HCT116 (cell line): ENCODE measurements around the gene TMEM63B.

Source experiments
- CEBPB ChIP-seq: IDR thresholded peaks from 2 replicates; pipeline ENCODE4 v1.6.1; 2012; ENCODE audit warnings: low read depth
- EZH2 ChIP-seq: fragments of 200-600 bp; sonication (generic); IDR thresholded peaks from 2 replicates; pipeline ENCODE4 v1.6.1; 2017; ENCODE audit warnings: antibody characterized with exemption, mixed run types
- EZH2phosphoT487 ChIP-seq: fragments of 200-600 bp; IDR thresholded peaks from 2 replicates; pipeline ENCODE4 v1.6.1; 2018; ENCODE audit warnings: antibody characterized with exemption, borderline replicate concordance
- JUND ChIP-seq: IDR thresholded peaks from 2 replicates; pipeline ENCODE4 v1.6.1; 2012
- POLR2A ChIP-seq: IDR thresholded peaks from 2 replicates; pipeline ENCODE4 v1.7.0; 2011; ENCODE audit warnings: borderline replicate concordance; ENCODE audit not compliant: insufficient read depth, insufficient read length; ENCODE audit errors: extremely low read depth
- POLR2AphosphoS5 ChIP-seq: IDR thresholded peaks from 2 replicates; pipeline ENCODE4 v1.6.1; 2011; ENCODE audit warnings: mild to moderate bottlenecking, low read depth, low read length, moderate library complexity
- RAD21 ChIP-seq: IDR thresholded peaks from 2 replicates; pipeline ENCODE4 v1.6.1; 2012; ENCODE audit warnings: low read depth, mild to moderate bottlenecking
- SIN3A ChIP-seq: IDR thresholded peaks from 2 replicates; pipeline ENCODE4 v1.6.1; 2012; ENCODE audit warnings: low read depth
- SP1 ChIP-seq: IDR thresholded peaks from 2 replicates; pipeline ENCODE4 v1.6.1; 2012; ENCODE audit warnings: low read depth
- YY1 ChIP-seq: IDR thresholded peaks from 2 replicates; pipeline ENCODE4 v1.6.1; 2011; ENCODE audit warnings: low read length, low read depth, moderate library complexity, mild to moderate bottlenecking; ENCODE audit not compliant: insufficient replicate concordance; ENCODE audit errors: extremely low read depth
- TF ChIP-seq, protein P1 (sequence below), 3 experiments: fragments of 200-600 bp in 1 of 3; sonication (generic) in 1 of 3; IDR thresholded peaks in 2 of 3; conservative IDR thresholded peaks in 1 of 3; 2 replicates each; pipeline ENCODE4 v1.5.1; 2012 to 2017; ENCODE audit warnings: low read depth in 2 of 3, low read length in 2 of 3, antibody characterized with exemption in 1 of 3, borderline replicate concordance in 1 of 3, control low read depth in 1 of 3, mild to moderate bottlenecking in 1 of 3, mixed read lengths in 1 of 3, mixed run types in 1 of 3, moderate library complexity in 1 of 3; ENCODE audit not compliant: insufficient read depth in 1 of 3
- TF ChIP-seq, protein P2 (sequence below): IDR thresholded peaks from 2 replicates; pipeline ENCODE4 v1.6.1; 2012; ENCODE audit warnings: low read depth
- TF ChIP-seq, protein P3 (sequence below): IDR thresholded peaks from 2 replicates; pipeline ENCODE4 v1.6.1; 2012
- TF ChIP-seq, protein P4 (sequence below): IDR thresholded peaks from 2 replicates; pipeline ENCODE4 v1.6.1; 2012

DNA sequence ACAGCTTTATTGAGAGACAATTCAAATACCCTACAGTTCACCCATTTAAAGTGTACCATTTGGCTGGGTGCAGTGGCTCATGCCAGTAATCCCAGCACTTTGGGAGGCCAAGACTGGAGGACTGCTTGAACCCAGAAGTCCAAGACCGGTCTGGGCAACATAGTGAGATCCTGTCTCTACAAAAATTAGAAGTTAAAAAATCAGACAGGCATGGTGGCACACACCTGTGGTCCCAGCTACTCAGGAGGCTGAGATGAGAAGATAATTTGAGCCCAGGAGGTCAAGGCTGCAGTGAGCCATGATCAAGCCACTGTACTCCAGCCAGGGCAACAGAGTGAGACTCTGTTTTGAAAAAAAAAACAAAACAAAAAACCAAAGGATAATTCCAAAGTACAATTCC lies 40.2 kb downstream of the TMEM63B start:
- TF ChIP-seq, protein P1, sequence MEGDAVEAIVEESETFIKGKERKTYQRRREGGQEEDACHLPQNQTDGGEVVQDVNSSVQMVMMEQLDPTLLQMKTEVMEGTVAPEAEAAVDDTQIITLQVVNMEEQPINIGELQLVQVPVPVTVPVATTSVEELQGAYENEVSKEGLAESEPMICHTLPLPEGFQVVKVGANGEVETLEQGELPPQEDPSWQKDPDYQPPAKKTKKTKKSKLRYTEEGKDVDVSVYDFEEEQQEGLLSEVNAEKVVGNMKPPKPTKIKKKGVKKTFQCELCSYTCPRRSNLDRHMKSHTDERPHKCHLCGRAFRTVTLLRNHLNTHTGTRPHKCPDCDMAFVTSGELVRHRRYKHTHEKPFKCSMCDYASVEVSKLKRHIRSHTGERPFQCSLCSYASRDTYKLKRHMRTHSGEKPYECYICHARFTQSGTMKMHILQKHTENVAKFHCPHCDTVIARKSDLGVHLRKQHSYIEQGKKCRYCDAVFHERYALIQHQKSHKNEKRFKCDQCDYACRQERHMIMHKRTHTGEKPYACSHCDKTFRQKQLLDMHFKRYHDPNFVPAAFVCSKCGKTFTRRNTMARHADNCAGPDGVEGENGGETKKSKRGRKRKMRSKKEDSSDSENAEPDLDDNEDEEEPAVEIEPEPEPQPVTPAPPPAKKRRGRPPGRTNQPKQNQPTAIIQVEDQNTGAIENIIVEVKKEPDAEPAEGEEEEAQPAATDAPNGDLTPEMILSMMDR (IDR thresholded peaks at IDR 0.05 in 2 of 3, conservative IDR thresholded peaks at IDR 0.05 in 1 of 3; ENCODE audit: borderline replicate concordance in 1 of 3, insufficient read depth in 1 of 3, low read depth in 2 of 3, low read length in 2 of 3) = no peak
- TF ChIP-seq EZH2 (no peak), EZH2phosphoT487 (no peak), CEBPB (no peak), RAD21 (no peak), JUND (no peak), POLR2AphosphoS5 (no peak), POLR2A (no peak), SIN3A (no peak), YY1 (no peak), SP1 (no peak)
- TF ChIP-seq, protein P2, sequence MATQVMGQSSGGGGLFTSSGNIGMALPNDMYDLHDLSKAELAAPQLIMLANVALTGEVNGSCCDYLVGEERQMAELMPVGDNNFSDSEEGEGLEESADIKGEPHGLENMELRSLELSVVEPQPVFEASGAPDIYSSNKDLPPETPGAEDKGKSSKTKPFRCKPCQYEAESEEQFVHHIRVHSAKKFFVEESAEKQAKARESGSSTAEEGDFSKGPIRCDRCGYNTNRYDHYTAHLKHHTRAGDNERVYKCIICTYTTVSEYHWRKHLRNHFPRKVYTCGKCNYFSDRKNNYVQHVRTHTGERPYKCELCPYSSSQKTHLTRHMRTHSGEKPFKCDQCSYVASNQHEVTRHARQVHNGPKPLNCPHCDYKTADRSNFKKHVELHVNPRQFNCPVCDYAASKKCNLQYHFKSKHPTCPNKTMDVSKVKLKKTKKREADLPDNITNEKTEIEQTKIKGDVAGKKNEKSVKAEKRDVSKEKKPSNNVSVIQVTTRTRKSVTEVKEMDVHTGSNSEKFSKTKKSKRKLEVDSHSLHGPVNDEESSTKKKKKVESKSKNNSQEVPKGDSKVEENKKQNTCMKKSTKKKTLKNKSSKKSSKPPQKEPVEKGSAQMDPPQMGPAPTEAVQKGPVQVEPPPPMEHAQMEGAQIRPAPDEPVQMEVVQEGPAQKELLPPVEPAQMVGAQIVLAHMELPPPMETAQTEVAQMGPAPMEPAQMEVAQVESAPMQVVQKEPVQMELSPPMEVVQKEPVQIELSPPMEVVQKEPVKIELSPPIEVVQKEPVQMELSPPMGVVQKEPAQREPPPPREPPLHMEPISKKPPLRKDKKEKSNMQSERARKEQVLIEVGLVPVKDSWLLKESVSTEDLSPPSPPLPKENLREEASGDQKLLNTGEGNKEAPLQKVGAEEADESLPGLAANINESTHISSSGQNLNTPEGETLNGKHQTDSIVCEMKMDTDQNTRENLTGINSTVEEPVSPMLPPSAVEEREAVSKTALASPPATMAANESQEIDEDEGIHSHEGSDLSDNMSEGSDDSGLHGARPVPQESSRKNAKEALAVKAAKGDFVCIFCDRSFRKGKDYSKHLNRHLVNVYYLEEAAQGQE = no peak
- TF ChIP-seq, protein P3, sequence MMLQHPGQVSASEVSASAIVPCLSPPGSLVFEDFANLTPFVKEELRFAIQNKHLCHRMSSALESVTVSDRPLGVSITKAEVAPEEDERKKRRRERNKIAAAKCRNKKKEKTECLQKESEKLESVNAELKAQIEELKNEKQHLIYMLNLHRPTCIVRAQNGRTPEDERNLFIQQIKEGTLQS = no peak
- TF ChIP-seq, protein P4, sequence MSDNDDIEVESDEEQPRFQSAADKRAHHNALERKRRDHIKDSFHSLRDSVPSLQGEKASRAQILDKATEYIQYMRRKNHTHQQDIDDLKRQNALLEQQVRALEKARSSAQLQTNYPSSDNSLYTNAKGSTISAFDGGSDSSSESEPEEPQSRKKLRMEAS = no peak
